DMS79 (cell line): ENCODE measurements around the gene MINPP1.
"Not testable (repeated sequence)": the region's sequence is repeated elsewhere in the genome, so short reads cannot be mapped to it uniquely, and the experiment has no call there.

Source experiments
- DNase-seq: peaks from one replicate; lab custom pipeline; 2025; lab: John Stamatoyannopoulos, UW

Gene MINPP1

GRCh38 chr10:87565010-87565409, 60.3 kb downstream of the MINPP1 start:
- DNase-seq = no peak

DNA sequence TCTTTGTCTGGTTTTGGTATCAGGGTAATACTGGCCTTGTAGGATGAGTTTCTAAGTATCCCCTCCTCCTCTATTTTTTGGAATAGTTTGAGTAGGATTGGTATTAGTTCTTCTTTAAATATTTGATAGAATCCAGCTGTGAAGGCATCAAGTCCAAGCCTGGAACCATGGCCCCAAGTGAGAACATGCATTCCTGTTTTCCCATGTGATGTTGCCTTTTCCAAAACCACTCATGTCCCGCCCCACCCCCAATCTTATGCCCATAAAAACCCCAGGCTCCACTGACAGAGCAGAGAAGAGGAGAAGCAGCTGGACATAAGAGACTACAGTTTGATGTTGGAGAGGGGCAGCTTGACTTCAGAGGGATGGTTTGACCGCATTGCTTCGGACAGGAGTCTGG, 71.2 kb downstream of the MINPP1 start:
- DNase-seq = no peak

GRCh38 chr10:87578160-87578841, 73.6 kb downstream of the MINPP1 start:
- no peak for DNase-seq

GRCh38 chr10:87578842-87579401, 74.2 kb downstream of the MINPP1 start:
- DNase-seq = no peak

GRCh38 chr10:87579563-87579962, 74.9 kb downstream of the MINPP1 start:
- no peak for DNase-seq

DNA sequence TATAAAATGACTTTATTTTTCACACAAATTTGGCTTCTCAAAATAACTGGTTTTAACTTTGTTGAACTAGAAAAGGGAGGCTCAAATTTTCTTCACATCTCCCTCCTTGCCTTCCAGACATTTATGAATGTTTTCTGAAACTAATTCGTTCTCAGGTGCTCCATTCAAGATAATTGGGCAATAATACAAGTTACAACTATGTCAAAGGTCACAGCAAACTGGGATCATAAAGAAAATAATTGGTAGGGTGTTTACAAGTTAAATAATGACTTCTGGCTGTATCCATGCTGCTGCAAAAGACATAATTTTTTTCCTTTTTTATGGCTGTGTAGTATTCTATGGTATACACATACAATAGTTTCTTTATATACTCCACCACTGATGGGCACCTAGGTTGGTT, 75.3 kb downstream of the MINPP1 start:
- DNase-seq = no peak

DNA sequence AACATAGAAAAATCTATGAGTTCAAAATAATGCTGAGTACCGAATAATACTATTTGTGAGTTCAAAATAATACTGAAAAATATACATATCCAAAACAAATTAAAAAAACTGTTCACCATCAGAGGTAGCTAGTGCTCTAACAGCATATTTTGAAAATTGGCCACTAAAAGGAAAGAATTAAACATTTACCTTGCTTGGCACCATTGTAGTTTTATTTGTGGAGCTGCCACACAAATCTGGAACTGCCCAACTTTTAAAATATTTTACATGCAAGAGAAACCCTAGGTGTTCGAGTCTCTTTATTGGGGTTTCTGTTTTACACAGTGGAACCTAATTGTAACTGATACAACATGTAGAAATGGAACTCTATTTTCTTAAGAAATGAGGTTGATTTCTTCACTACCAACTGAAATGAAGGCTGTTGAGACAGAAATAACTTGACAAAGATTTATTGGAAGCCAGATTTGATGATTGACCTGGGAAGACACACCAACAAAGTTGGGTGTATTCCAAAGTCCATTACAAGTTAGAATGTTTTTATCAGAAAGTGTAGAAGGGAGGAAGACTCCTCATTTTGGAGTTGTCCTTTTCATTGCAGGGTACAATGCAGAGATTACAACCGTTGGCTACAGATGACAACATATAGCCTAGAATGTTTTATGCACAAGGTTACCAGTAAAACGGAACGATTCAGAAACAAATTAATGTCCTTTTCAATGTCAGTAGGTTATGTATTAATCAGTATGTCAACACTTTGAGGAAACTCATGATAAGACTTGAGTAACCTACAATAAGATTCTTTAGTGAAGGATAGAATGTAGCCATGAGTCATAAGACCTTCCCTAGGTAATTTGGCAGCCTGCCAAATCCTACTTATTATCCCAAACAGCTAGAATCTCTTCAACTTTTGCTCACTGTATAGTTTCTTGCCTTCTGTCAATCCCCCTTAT, 81.1 kb downstream of the MINPP1 start:
- DNase-seq = no peak

DNA sequence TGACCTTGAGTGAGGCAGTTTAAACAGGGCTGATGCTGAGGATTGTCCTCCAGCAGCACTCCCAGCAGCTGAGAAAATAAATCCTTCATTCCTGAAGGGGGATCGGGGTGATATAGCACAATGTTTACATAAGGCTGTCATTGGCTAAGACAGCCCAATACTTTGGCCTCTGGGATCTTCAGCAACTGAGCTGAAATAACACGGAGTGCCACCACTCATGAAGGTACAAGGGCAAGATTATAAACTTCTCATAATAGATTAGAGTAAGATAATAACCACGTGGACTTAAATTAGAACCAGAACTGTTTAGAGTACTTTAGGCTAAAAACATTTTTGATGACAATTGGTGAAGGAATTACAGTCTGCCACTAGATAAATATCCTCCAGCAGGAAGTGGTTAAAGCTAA, 85.0 kb downstream of the MINPP1 start:
- no peak for DNase-seq

- no peak for DNase-seq
Observed at GRCh38 chr10:87590705-87591588, 86.3 kb downstream of the MINPP1 start.

DNA sequence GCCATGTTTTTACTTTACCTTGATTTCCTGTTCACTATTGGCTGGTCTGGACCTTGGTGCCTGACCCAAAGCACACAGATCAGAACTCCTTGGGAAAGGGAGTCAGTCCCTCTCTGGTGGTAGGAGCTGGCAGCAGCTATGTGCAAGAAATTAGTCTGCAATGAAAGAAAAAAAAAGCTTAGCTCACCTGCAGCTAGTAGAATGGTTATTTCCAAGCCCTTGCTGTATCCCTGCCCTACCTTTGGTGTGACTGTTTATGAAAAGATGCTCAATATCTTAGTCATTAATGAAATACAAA, 86.8 kb downstream of the MINPP1 start:
- DNase-seq = no peak

- DNase-seq = not testable (repeated sequence)
Observed at GRCh38 chr10:87592920-87593319, 88.2 kb downstream of the MINPP1 start.

DNA sequence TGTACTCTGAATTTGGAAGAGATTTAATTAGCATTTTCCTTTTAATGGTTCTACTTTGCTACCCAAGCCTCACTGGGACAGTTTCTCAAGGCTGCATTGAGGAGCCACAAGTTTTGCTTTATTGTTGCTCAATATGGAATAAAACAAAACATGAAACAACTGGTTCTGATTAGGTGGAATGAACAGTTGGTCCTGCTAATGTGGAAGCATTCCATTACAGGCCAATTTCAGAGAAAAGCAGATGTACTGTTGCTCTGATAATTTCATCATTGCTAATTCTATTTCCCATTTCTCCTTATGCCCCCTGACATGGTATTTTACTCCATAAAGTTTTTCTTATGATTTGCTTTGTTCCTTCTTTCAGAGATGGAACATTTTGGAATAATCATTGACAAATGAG, 89.0 kb downstream of the MINPP1 start:
- DNase-seq = no peak

DNA sequence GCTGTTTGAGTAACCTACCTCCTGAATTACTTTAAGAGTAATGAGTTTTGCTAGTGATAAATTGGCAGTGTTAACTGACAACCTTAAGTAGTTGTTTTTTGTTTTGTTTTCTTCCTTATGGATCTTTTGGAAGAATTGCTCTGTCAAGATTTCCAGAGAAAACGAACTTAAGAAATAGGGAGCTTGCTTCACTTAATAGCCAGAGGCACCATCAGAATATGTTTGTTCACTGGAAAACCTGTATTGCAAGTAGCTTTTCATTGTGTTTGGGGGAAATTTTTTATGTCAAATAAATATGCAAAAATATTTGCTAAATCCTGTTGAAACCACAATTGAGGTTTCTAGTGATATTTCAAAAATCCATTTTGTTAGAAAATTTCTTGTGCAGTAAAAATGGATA, 89.5 kb downstream of the MINPP1 start:
- DNase-seq = no peak

- DNase-seq = no peak
Observed at GRCh38 chr10:87594864-87595263, 90.2 kb downstream of the MINPP1 start.

DNA sequence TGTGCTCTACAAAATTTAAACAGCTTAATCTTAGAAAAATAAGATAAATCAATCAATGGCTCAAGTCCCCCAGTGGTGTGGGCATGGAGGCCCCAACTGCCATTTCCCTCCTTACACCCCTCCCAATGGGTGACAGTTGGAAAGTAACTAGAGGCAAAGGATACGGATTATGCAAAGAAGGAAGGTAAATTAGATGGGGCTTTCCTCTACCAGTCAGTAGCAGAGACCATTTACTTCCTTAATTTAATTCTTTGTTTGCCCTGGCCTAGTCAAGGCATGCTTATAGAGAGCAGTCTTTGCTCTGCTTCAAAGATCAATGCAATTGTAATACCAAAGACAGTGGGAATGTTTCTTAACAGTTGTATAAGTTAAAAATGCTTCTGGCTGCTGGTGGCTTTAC, 91.7 kb downstream of the MINPP1 start:
- DNase-seq = no peak

DNA sequence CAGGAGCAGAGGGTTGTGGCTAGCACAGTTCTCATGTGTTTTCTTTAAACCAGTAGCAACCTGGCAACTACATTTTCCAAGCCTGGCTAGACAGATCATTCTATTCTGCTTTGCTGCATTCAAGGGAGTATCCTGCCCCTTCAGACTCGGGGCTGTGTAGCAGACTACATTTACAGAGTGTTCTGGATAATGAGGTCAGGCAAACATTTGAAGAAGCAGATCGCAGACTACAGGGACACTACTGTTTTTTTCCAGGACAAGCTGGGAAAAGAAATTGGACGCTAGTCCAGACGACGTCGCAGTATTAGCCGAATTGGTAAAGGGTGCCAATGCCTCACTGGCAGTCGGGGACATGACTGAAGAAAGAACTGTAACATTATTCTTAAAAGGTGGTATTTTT, 94.0 kb downstream of the MINPP1 start:
- DNase-seq = no peak

- no peak for DNase-seq
Observed at GRCh38 chr10:87600581-87600980, 95.9 kb downstream of the MINPP1 start.
